CD14-positive monocyte (primary cell): ENCODE measurements around the gene FXYD3. TPM values are rescaled to one million over a fixed set of nuclear protein-coding genes. Genes with fewer than 3 reads are reported as not detected.
A peak's percentile ranks its signal among the peaks of the same experiment; 100 is the strongest.

Experiments
- DNase-seq, 3 donors: peaks; one replicate each; pipeline ENCODE4 v3.0.0-alpha.2; 2011 to 2022
- H2AFZ ChIP-seq: 2 replicates; pipeline ENCODE4 v1.6.0; 2012; ENCODE audit warnings: mild to moderate bottlenecking, low read depth, low read length, inconsistent platforms; ENCODE audit not compliant: insufficient read depth, poor library complexity, severe bottlenecking
- H3K27ac ChIP-seq, 2 donors: 1 replicate in 1 of 2; 2 replicates in 1 of 2; pipeline ENCODE4 v1.5.1; 2012 to 2013; ENCODE audit warnings: low read length in 2 of 2, control low read depth in 1 of 2, inconsistent platforms in 1 of 2, low read depth in 1 of 2, mild to moderate bottlenecking in 1 of 2
- H3K27me3 ChIP-seq, 2 donors: one replicate each; pipeline versions ENCODE4 v1.6.0 to v1.6.1; 2011 to 2013; ENCODE audit warnings: low read length in 2 of 2; ENCODE audit not compliant: control insufficient read depth in 2 of 2, insufficient read depth in 2 of 2
- H3K36me3 ChIP-seq, 2 donors: replicated peaks in 1 of 2; 1 replicate in 1 of 2; 2 replicates in 1 of 2; pipeline versions ENCODE4 v1.5.1 to v1.6.1; 2012 to 2013; ENCODE audit warnings: low read length in 2 of 2, control low read depth in 1 of 2, inconsistent platforms in 1 of 2, mild to moderate bottlenecking in 1 of 2; ENCODE audit not compliant: insufficient read depth in 2 of 2, control insufficient read depth in 1 of 2
- H3K4me1 ChIP-seq, 2 donors: 1 replicate in 1 of 2; 2 replicates in 1 of 2; pipeline versions ENCODE4 v1.5.1 to v1.6.1; 2012 to 2013; ENCODE audit warnings: low read length in 2 of 2, control low read depth in 1 of 2, inconsistent platforms in 1 of 2, mild to moderate bottlenecking in 1 of 2, moderate library complexity in 1 of 2; ENCODE audit not compliant: insufficient read depth in 2 of 2, control insufficient read depth in 1 of 2
- H3K4me2 ChIP-seq: replicated peaks from 2 replicates; pipeline ENCODE3; 2012; ENCODE audit warnings: low read length, moderate library complexity, mild to moderate bottlenecking; ENCODE audit not compliant: poor library complexity, severe bottlenecking; ENCODE audit errors: extremely low read depth
- H3K4me3 ChIP-seq, 3 experiments: fragments of 200-600 bp in 1 of 3; sonication (generic) in 1 of 3; replicated peaks in 1 of 3; 1 replicate in 2 of 3; 2 replicates in 1 of 3; pipeline ENCODE4 v1.5.1; 2011 to 2013; ENCODE audit warnings: low read length in 3 of 3, mild to moderate bottlenecking in 3 of 3, control low read depth in 2 of 3, low read depth in 2 of 3, inconsistent platforms in 1 of 3, moderate library complexity in 1 of 3
- H3K79me2 ChIP-seq: 2 replicates; pipeline ENCODE4 v1.6.0; 2012; ENCODE audit warnings: mild to moderate bottlenecking, control low read depth, inconsistent platforms, low read length, moderate library complexity; ENCODE audit not compliant: insufficient read depth
- H3K9ac ChIP-seq: 2 replicates; pipeline ENCODE4 v1.6.0; 2017; ENCODE audit warnings: low read length, mild to moderate bottlenecking; ENCODE audit not compliant: insufficient read depth, poor library complexity, severe bottlenecking
- H3K9me3 ChIP-seq, 2 donors: replicated peaks in 1 of 2; 1 replicate in 1 of 2; 2 replicates in 1 of 2; pipeline versions ENCODE4 v1.5.1 to v1.6.1; 2012 to 2013; ENCODE audit warnings: low read length in 2 of 2, control low read depth in 1 of 2; ENCODE audit not compliant: control insufficient read depth in 1 of 2, insufficient read depth in 1 of 2
- H4K20me1 ChIP-seq: 2 replicates; pipeline ENCODE4 v1.6.0; 2012; ENCODE audit warnings: mild to moderate bottlenecking, low read length, control low read depth, moderate library complexity; ENCODE audit not compliant: insufficient read depth
- H3K27ac Mint-ChIP-seq, 7 donors: one replicate each; pipeline ENCODE4 v1.8.0; 2020; ENCODE audit warnings: mild to moderate bottlenecking in 7 of 7, mixed read lengths in 7 of 7, moderate library complexity in 6 of 7, inconsistent platforms in 2 of 7
- H3K27me3 Mint-ChIP-seq, 3 donors: one replicate each; pipeline ENCODE4 v1.8.0; 2021 to 2022; ENCODE audit warnings: low read depth in 3 of 3, mild to moderate bottlenecking in 3 of 3, mixed read lengths in 3 of 3, moderate library complexity in 3 of 3, inconsistent platforms in 1 of 3
- H3K36me3 Mint-ChIP-seq, 2 donors: one replicate each; pipeline ENCODE4 v1.8.0; 2020; ENCODE audit warnings: mixed read lengths in 2 of 2, inconsistent platforms in 1 of 2, mild to moderate bottlenecking in 1 of 2
- H3K4me1 Mint-ChIP-seq: one replicate; pipeline ENCODE4 v1.8.0; 2020; ENCODE audit warnings: mild to moderate bottlenecking, mixed read lengths
- H3K4me3 Mint-ChIP-seq, 2 donors: one replicate each; pipeline ENCODE4 v1.8.0; 2020; ENCODE audit warnings: mild to moderate bottlenecking in 2 of 2, mixed read lengths in 2 of 2, moderate library complexity in 1 of 2
- H3K9me3 Mint-ChIP-seq, 7 donors: one replicate each; pipeline ENCODE4 v1.8.0; 2020 to 2022; ENCODE audit warnings: mixed read lengths in 7 of 7, mild to moderate bottlenecking in 6 of 7, moderate library complexity in 6 of 7, inconsistent platforms in 2 of 7
- WGBS: methylation state at CpG from one replicate; pipeline ENCODE4 v1.1.5; 2013; ENCODE audit warnings: missing lambda C conversion rate; ENCODE audit not compliant: insufficient coverage; 5-methylcytosine and 5-hydroxymethylcytosine counted together
- intact Hi-C, 2 donors: fragments of 100-400 bp; cut with micrococcal nuclease; formaldehyde crosslinking; loops; one replicate each; pipeline versions ENCODE4 v1.15.0 to v1.15.1; 2023
- polyA plus RNA-seq, 3 donors: library from polyadenylated mRNA; depleted of rRNA in 1 of 3; unstranded in 2 of 3; stranded (reverse) in 1 of 3; fragments of 300-500 nt in 2 of 3; fragments of >200 nt in 1 of 3; fragmentation: Illumina TruSeq in 2 of 3; gene quantifications; 1 replicate in 2 of 3; 2 replicates in 1 of 3; pipeline ENCODE4 v1.2.3, GENCODE V29; 2012 to 2021
- TF ChIP-seq, protein P1 (sequence below): fragments of 200-600 bp; IDR thresholded peaks from one replicate; pipeline ENCODE4 v1.8.0; 2022; ENCODE audit warnings: antibody characterized with exemption, mild to moderate bottlenecking

The FXYD3 gene
- polyA plus RNA-seq, 3 donors: not detected

- H3K9me3 Mint-ChIP-seq: peaks cover 16 to 27% (median 22%) of the 10 kb centered on the region in 7 donors
- H3K36me3 Mint-ChIP-seq: peaks cover 86 to 89% of the 10 kb centered on the region in 2 donors
- Histone ChIP-seq H3K4me1 (peaks cover 11 to 16% of the 10 kb centered on the region in 2 donors), H3K4me2 (no peak overlapping the region), H3K9ac (no peak overlapping the region), H3K9me3 (peaks cover 27 to 28% of the 10 kb centered on the region in 2 donors), H4K20me1 (peaks cover 75% of the 10 kb centered on the region), H3K27ac (peak overlapping the region in 1 of 2 donors; percentile 34), H3K4me3 (no peak overlapping the region), H3K36me3 (peaks cover 77 to 83% of the 10 kb centered on the region in 2 donors), H3K79me2 (peaks cover 97% of the 10 kb centered on the region), H3K27me3 (no peaks in the 10 kb centered on the region), H2AFZ (no peak overlapping the region)
- peaks cover 0 to 7% (median 0%) of the 10 kb centered on the region in 3 donors for H3K27me3 Mint-ChIP-seq
- DNase-seq: no peak
- H3K27ac Mint-ChIP-seq: peak overlapping the region in 1 of 7 donors; percentile 33
- TF ChIP-seq, protein P1, sequence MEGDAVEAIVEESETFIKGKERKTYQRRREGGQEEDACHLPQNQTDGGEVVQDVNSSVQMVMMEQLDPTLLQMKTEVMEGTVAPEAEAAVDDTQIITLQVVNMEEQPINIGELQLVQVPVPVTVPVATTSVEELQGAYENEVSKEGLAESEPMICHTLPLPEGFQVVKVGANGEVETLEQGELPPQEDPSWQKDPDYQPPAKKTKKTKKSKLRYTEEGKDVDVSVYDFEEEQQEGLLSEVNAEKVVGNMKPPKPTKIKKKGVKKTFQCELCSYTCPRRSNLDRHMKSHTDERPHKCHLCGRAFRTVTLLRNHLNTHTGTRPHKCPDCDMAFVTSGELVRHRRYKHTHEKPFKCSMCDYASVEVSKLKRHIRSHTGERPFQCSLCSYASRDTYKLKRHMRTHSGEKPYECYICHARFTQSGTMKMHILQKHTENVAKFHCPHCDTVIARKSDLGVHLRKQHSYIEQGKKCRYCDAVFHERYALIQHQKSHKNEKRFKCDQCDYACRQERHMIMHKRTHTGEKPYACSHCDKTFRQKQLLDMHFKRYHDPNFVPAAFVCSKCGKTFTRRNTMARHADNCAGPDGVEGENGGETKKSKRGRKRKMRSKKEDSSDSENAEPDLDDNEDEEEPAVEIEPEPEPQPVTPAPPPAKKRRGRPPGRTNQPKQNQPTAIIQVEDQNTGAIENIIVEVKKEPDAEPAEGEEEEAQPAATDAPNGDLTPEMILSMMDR: no peak
- peaks cover 16% of the 10 kb centered on the region for H3K4me1 Mint-ChIP-seq
- H3K4me3 Mint-ChIP-seq: no peak overlapping the region
- 92% methylated on average over 5 of the region's 8 CpGs for WGBS
- intact Hi-C loops: no loop called here
These were observed 44.0 kb downstream of the FXYD3 start for GRCh38 chr19:35159606-35160005.

- Histone ChIP-seq H3K27me3 (no peaks in the 10 kb centered on the region), H3K9me3 (peaks cover 29 to 32% of the 10 kb centered on the region in 2 donors), H3K27ac (no peak overlapping the region), H3K4me3 (no peak overlapping the region), H4K20me1 (peaks cover 73% of the 10 kb centered on the region), H3K4me2 (no peak overlapping the region), H3K4me1 (peaks cover 8 to 9% of the 10 kb centered on the region in 2 donors), H2AFZ (no peak overlapping the region), H3K79me2 (peaks cover 92% of the 10 kb centered on the region), H3K36me3 (peaks cover 89 to 95% of the 10 kb centered on the region in 2 donors), H3K9ac (no peak overlapping the region)
- Mint-ChIP-seq H3K9me3 (peaks cover 18 to 32% (median 24%) of the 10 kb centered on the region in 7 donors), H3K27me3 (peaks cover 0 to 2% (median 0%) of the 10 kb centered on the region in 3 donors), H3K36me3 (peaks cover 95 to 100% of the 10 kb centered on the region in 2 donors), H3K27ac (peak overlapping the region in 6 of 7 donors; percentile 21 to 81 (median 70)), H3K4me1 (peaks cover 15% of the 10 kb centered on the region), H3K4me3 (no peak overlapping the region)
- TF ChIP-seq, protein P1: no peak
- no peak for DNase-seq
- intact Hi-C loops: no loop called here
- 100% methylated on average over 3 of the region's 9 CpGs for WGBS
These were observed 45.2 kb downstream of the FXYD3 start for GRCh38 chr19:35160629-35161433.
